Coronary artery (tissue), 2 donors: ENCODE measurements around the gene ASIC2.

ENCODE experiments used
- DNase-seq: peaks from one replicate; pipeline ENCODE4 v3.0.0-alpha.2; 2017; ENCODE audit warnings: low spot score
- H3K27ac ChIP-seq, 2 donors: fragments of 200-600 bp; sonication (generic); one replicate each; pipeline ENCODE4 v1.5.1; 2016 to 2019
- H3K4me3 ChIP-seq: fragments of 200-600 bp; sonication (generic); 2 replicates; pipeline ENCODE4 v1.5.1; 2016; ENCODE audit warnings: mild to moderate bottlenecking, moderate library complexity
- CTCF ChIP-seq: fragments of 200-600 bp; sonication (generic); IDR thresholded peaks from one replicate; pipeline ENCODE4 v1.5.1; 2019; ENCODE audit warnings: antibody characterized with exemption

Gene ASIC2

GRCh38 chr17:33152783-33153182 is 140.3 kb downstream of the ASIC2 start:
- no peak for TF ChIP-seq CTCF
- DNase-seq, result no peak
- H3K27ac ChIP-seq, result no peak overlapping the region
- H3K4me3 ChIP-seq, result no peak overlapping the region

GRCh38 chr17:33151565-33151964 is 141.5 kb downstream of the ASIC2 start:
- Histone ChIP-seq H3K27ac (no peak overlapping the region), H3K4me3 (no peak overlapping the region)
- no peak for DNase-seq
- TF ChIP-seq CTCF, result no peak

GRCh38 chr17:33145941-33146340 is 147.2 kb downstream of the ASIC2 start:
- no peak for TF ChIP-seq CTCF
- Histone ChIP-seq H3K4me3 (no peak overlapping the region), H3K27ac (no peak overlapping the region)
- no peak for DNase-seq

GRCh38 chr17:33144837-33145236 is 148.3 kb downstream of the ASIC2 start:
- Histone ChIP-seq H3K27ac (no peak overlapping the region), H3K4me3 (no peak overlapping the region)
- TF ChIP-seq CTCF, result no peak
- DNase-seq, result no peak

GRCh38 chr17:33142705-33143299 is 150.3 kb downstream of the ASIC2 start:
- Histone ChIP-seq H3K27ac (no peak overlapping the region), H3K4me3 (no peak overlapping the region)
- no peak for DNase-seq
- no peak for TF ChIP-seq CTCF

GRCh38 chr17:33140413-33141099 is 152.5 kb downstream of the ASIC2 start:
- Histone ChIP-seq H3K27ac (no peak overlapping the region), H3K4me3 (no peak overlapping the region)
- DNase-seq, result no peak
- TF ChIP-seq CTCF, result no peak

GRCh38 chr17:33138627-33139026 is 154.5 kb downstream of the ASIC2 start:
- no peak overlapping the region for H3K27ac ChIP-seq
- no peak for TF ChIP-seq CTCF
- no peak overlapping the region for H3K4me3 ChIP-seq
- no peak for DNase-seq
